BJ (cell line): ENCODE results near the gene TLDC2. TPM values are rescaled to one million over a fixed set of nuclear protein-coding genes. Genes with fewer than 3 reads are reported as not detected.
"Not testable (repeated sequence)": the region's sequence is repeated elsewhere in the genome, so short reads cannot be mapped to it uniquely, and the experiment has no call there.

ENCODE experiments used
- CTCF ChIA-PET: fragments of 350-600 bp; formaldehyde crosslinking; extraction: SDS; loops from one replicate; lab custom pipeline; 2021; ENCODE audit warnings: antibody characterized with exemption, inconsistent platforms; lab: Yijun Ruan, JAX
- POLR2A ChIA-PET: fragments of 300-600 bp; sonication (Branson Sonifier 250); formaldehyde crosslinking; extraction: SDS; loops from one replicate; lab custom pipeline; 2021; ENCODE audit warnings: antibody characterized with exemption; lab: Charles Lee
- DNase-seq: peaks from one replicate; pipeline ENCODE4 v3.0.0-alpha.2; 2011; ENCODE audit warnings: low read depth
- H3K27me3 ChIP-seq: 2 replicates; pipeline ENCODE4 v1.6.0; 2011; ENCODE audit warnings: low read length; ENCODE audit not compliant: control insufficient read depth, insufficient read depth
- H3K36me3 ChIP-seq: 2 replicates; pipeline ENCODE4 v1.5.1; 2011; ENCODE audit warnings: low read length; ENCODE audit not compliant: control insufficient read depth, insufficient read depth
- H3K4me3 ChIP-seq: 2 replicates; pipeline ENCODE4 v1.5.1; 2011; ENCODE audit warnings: low read depth, mild to moderate bottlenecking, control low read depth, low read length
- CTCF ChIP-seq: IDR thresholded peaks from 2 replicates; pipeline ENCODE4 v1.5.1; 2011; ENCODE audit warnings: low read depth, mild to moderate bottlenecking, control low read depth, inconsistent platforms, low read length, moderate library complexity; ENCODE audit not compliant: insufficient read depth
- polyA plus RNA-seq: library from polyadenylated mRNA; depleted of rRNA; stranded (reverse); fragments of >200 nt; gene quantifications from 2 replicates; pipeline ENCODE4 v1.2.3, GENCODE V29; 2011

The TLDC2 gene
- polyA plus RNA-seq, 1 experiment: 0.37 TPM

- Histone ChIP-seq H3K27me3 (no peaks in the 10 kb centered on the region), H3K4me3 (no peak overlapping the region), H3K36me3 (peaks cover 5% of the 10 kb centered on the region)
- TF ChIP-seq CTCF: peak; percentile 49
- ChIA-PET POLR2A (no interaction called here), CTCF (interaction anchor here (1.0 to 3.1 kb wide), 6 partner anchors 11 to 49 kb away, joined by 3 to 30 read pairs (median 4); no protein-coding TSS in a partner anchor)
- DNase-seq: no peak
Observed at GRCh38 chr20:36836591-36837269, 39.2 kb upstream of the TLDC2 start.

- H3K36me3 ChIP-seq, H3K27me3 ChIP-seq, H3K4me3 ChIP-seq, DNase-seq: not testable (repeated sequence)
- ChIA-PET CTCF (interaction anchor here (1.8 kb wide), 1 partner anchor 24 kb away, joined by 5 read pairs; a partner anchor contains a TSS), POLR2A (interaction anchor here (0.7 kb wide), 1 partner anchor 18 kb away, joined by 3 read pairs; no protein-coding TSS in a partner anchor)
Observed at GRCh38 chr20:36838376-36838775, 37.6 kb upstream of the TLDC2 start.

- TF ChIP-seq CTCF: no peak
- ChIA-PET POLR2A (no interaction called here), CTCF (interaction anchor here (1.0 to 1.8 kb wide), 2 partner anchors 14 to 24 kb away, joined by 3 to 5 read pairs; a partner anchor contains a TSS)
- Histone ChIP-seq H3K36me3 (peaks cover 5% of the 10 kb centered on the region), H3K4me3 (no peak overlapping the region), H3K27me3 (no peaks in the 10 kb centered on the region)
- no peak for DNase-seq
Observed at GRCh38 chr20:36839150-36839549, 36.8 kb upstream of the TLDC2 start.

- POLR2A ChIA-PET, H3K4me3 ChIP-seq, H3K36me3 ChIP-seq, H3K27me3 ChIP-seq, DNase-seq: not testable (repeated sequence)
- CTCF ChIA-PET: interaction anchor here (0.7 to 1.4 kb wide), 3 partner anchors 11 to 15 kb away, joined by 3 to 4 read pairs (median 3); no protein-coding TSS in a partner anchor
Observed at GRCh38 chr20:36841030-36841429, 34.9 kb upstream of the TLDC2 start.

- Histone ChIP-seq H3K36me3 (no peaks in the 10 kb centered on the region), H3K27me3 (no peaks in the 10 kb centered on the region), H3K4me3 (no peak overlapping the region)
- TF ChIP-seq CTCF: no peak
- ChIA-PET POLR2A (no interaction called here), CTCF (interaction anchor here (0.6 to 6.0 kb wide), 3 partner anchors 9 to 378 kb away, joined by 3 to 30 read pairs (median 3); no protein-coding TSS in a partner anchor)
- no peak for DNase-seq
Observed at GRCh38 chr20:36845288-36845971, 30.5 kb upstream of the TLDC2 start.
